MM.1S (cell line): ENCODE measurements around the gene TEK.

Experiments used
- DNase-seq: peaks from one replicate; pipeline ENCODE4 v3.0.0-alpha.2; 2015
- H2AFZ ChIP-seq: fragments of 300-600 bp; sonication (generic); 2 replicates; pipeline ENCODE4 v1.6.0; 2016; ENCODE audit warnings: antibody characterized with exemption, low read length
- H3F3A ChIP-seq: fragments of 300-600 bp; sonication (generic); 2 replicates; pipeline ENCODE4 v1.6.1; 2016; ENCODE audit warnings: mild to moderate bottlenecking, antibody characterized with exemption, low read length, moderate library complexity, mixed read lengths; ENCODE audit not compliant: insufficient read depth
- H3K27ac ChIP-seq: fragments of 300-600 bp; sonication (generic); 2 replicates; pipeline ENCODE4 v1.5.1; 2016; ENCODE audit warnings: mild to moderate bottlenecking, low read length
- H3K27me3 ChIP-seq: fragments of 300-600 bp; sonication (generic); replicated peaks from 2 replicates; pipeline ENCODE4 v1.6.0; 2016; ENCODE audit warnings: low read length; ENCODE audit not compliant: insufficient read depth
- H3K36me3 ChIP-seq: fragments of 300-600 bp; sonication (generic); replicated peaks from 2 replicates; pipeline ENCODE4 v1.6.1; 2016; ENCODE audit warnings: mild to moderate bottlenecking, low read length, mixed read lengths; ENCODE audit not compliant: insufficient read depth
- H3K4me1 ChIP-seq: fragments of 300-600 bp; sonication (generic); 2 replicates; pipeline ENCODE4 v1.6.1; 2016; ENCODE audit warnings: low read length, mixed read lengths
- H3K4me2 ChIP-seq: fragments of 300-600 bp; sonication (generic); 2 replicates; pipeline ENCODE4 v1.6.0; 2016; ENCODE audit warnings: low read depth, low read length
- H3K4me3 ChIP-seq: fragments of 300-600 bp; sonication (generic); 2 replicates; pipeline ENCODE4 v1.5.1; 2016; ENCODE audit warnings: low read length, mixed read lengths
- H3K79me2 ChIP-seq: fragments of 300-600 bp; sonication (generic); 2 replicates; pipeline ENCODE4 v1.6.1; 2016; ENCODE audit warnings: mixed run types, low read length, mixed read lengths
- H3K9ac ChIP-seq: fragments of 300-600 bp; sonication (generic); 2 replicates; pipeline ENCODE4 v1.6.1; 2016; ENCODE audit warnings: low read length, mixed read lengths
- H3K9me2 ChIP-seq: fragments of 300-600 bp; sonication (generic); replicated peaks from 2 replicates; pipeline ENCODE4 v1.6.1; 2016; ENCODE audit warnings: mild to moderate bottlenecking, low read length, mixed read lengths; ENCODE audit not compliant: insufficient read depth
- H3K9me3 ChIP-seq: fragments of 300-600 bp; sonication (generic); replicated peaks from 2 replicates; pipeline ENCODE4 v1.6.1; 2016; ENCODE audit warnings: mild to moderate bottlenecking, low read length, mixed read lengths; ENCODE audit not compliant: insufficient read depth
- H4K20me1 ChIP-seq: fragments of 300-600 bp; sonication (generic); 2 replicates; pipeline ENCODE4 v1.6.1; 2016; ENCODE audit warnings: mild to moderate bottlenecking, low read length, moderate library complexity, mixed read lengths; ENCODE audit not compliant: insufficient read depth
- EZH2 ChIP-seq: fragments of 300-600 bp; sonication (generic); optimal IDR thresholded peaks from 2 replicates; pipeline ENCODE3; 2017; ENCODE audit warnings: low read depth, mild to moderate bottlenecking, antibody characterized with exemption, low read length, mixed read lengths
- EZH2phosphoT487 ChIP-seq: fragments of 300-600 bp; sonication (generic); IDR thresholded peaks from 2 replicates; pipeline ENCODE4 v1.6.1; 2018; ENCODE audit warnings: antibody characterized with exemption, low read length
- TF ChIP-seq, protein P1 (sequence below): fragments of 300-600 bp; sonication (generic); IDR thresholded peaks from 2 replicates; pipeline ENCODE4 v1.5.1; 2016; ENCODE audit warnings: antibody characterized with exemption, low read length, mixed read lengths

The TEK gene

DNA sequence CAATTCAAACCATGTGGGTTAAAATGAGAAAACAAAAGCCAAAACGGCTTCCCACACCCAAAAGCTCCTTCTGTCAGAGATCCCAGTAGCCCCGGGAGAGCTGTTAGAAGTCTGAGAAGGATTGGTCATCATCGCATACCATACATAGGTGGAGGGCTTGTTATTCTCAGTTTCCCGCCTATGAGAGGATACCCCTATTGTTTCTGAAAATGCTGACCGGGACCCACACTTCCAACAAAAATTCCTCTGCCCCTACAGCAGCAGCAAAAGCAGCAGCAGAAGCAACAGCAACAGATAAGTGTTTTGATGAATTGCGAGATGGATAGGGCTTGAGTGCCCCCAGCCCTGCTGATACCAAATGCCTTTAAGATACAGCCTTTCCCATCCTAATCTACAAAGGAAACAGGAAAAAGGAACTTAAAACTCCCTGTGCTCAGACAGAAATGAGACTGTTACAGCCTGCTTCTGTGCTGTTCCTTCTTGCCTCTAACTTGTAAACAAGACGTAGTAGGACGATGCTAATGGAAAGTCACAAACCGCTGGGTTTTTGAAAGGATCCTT, at the start of gene TEK:
TEK (plus strand) TSS at position 245 of the 561 bp plus-strand sequence. CDS start 366 bp downstream, outside the sequence.
- Histone ChIP-seq H3K4me1 (no peaks in the 10 kb centered on the region), H3K9ac (no peak within 1 kb of the TSS)

DNA sequence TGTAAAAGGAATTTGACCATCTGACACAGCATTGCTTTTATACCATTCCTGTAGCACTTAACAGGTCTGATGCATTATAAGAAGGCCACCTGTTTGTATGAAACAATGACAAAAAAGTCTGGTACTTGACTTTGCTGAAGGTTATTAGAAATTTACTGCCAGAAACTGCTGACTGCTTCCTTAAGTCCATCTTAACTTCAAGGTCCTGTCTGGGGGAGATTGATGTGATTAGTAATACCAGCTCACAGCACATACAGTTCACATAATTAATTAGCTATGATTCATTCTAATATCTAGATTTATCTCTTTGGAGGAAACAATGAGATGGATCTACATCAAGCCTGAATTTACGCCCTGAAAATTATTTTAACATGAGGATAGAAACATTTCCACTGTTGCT, 49.6 kb upstream of the TEK start:
- H3K36me3 ChIP-seq, result no peaks in the 10 kb centered on the region
- TF ChIP-seq EZH2phosphoT487 (no peak), EZH2 (no peak)
- TF ChIP-seq, protein P1, sequence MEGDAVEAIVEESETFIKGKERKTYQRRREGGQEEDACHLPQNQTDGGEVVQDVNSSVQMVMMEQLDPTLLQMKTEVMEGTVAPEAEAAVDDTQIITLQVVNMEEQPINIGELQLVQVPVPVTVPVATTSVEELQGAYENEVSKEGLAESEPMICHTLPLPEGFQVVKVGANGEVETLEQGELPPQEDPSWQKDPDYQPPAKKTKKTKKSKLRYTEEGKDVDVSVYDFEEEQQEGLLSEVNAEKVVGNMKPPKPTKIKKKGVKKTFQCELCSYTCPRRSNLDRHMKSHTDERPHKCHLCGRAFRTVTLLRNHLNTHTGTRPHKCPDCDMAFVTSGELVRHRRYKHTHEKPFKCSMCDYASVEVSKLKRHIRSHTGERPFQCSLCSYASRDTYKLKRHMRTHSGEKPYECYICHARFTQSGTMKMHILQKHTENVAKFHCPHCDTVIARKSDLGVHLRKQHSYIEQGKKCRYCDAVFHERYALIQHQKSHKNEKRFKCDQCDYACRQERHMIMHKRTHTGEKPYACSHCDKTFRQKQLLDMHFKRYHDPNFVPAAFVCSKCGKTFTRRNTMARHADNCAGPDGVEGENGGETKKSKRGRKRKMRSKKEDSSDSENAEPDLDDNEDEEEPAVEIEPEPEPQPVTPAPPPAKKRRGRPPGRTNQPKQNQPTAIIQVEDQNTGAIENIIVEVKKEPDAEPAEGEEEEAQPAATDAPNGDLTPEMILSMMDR, result no peak
- no peak overlapping the region for H3K27ac ChIP-seq
- no peaks in the 10 kb centered on the region for H3K79me2 ChIP-seq
- no peaks in the 10 kb centered on the region for H3K9me2 ChIP-seq
- H3K4me3 ChIP-seq, result no peak overlapping the region
- no peaks in the 10 kb centered on the region for H4K20me1 ChIP-seq
- no peaks in the 10 kb centered on the region for H3K27me3 ChIP-seq
- H3K4me2 ChIP-seq, result no peak overlapping the region
- H3K4me1 ChIP-seq, result no peaks in the 10 kb centered on the region
- no peak overlapping the region for H3K9ac ChIP-seq
- DNase-seq, result no peak
- no peak overlapping the region for H2AFZ ChIP-seq
- no peaks in the 10 kb centered on the region for H3K9me3 ChIP-seq
- H3F3A ChIP-seq, result no peaks in the 10 kb centered on the region

More for the DNA sequence above, at the start of gene TEK:
- no peaks in the 10 kb centered on the region for H3F3A ChIP-seq
- H3K9me2 ChIP-seq, result no peaks in the 10 kb centered on the region
- no peaks in the 10 kb centered on the region for H3K36me3 ChIP-seq
- TF ChIP-seq EZH2, result no peak
- TF ChIP-seq, protein P1, result no peak
- no peak for TF ChIP-seq EZH2phosphoT487
- no peaks in the 10 kb centered on the region for H3K79me2 ChIP-seq
- no peak within 1 kb of the TSS for H2AFZ ChIP-seq
- H3K27me3 ChIP-seq, result no peaks in the 10 kb centered on the region
- H3K9me3 ChIP-seq, result no peaks in the 10 kb centered on the region
- DNase-seq, result no peak
- H3K4me3 ChIP-seq, result no peak within 1 kb of the TSS
- H3K27ac ChIP-seq, result no peak within 1 kb of the TSS
- no peaks in the 10 kb centered on the region for H4K20me1 ChIP-seq
- no peak within 1 kb of the TSS for H3K4me2 ChIP-seq

DNA sequence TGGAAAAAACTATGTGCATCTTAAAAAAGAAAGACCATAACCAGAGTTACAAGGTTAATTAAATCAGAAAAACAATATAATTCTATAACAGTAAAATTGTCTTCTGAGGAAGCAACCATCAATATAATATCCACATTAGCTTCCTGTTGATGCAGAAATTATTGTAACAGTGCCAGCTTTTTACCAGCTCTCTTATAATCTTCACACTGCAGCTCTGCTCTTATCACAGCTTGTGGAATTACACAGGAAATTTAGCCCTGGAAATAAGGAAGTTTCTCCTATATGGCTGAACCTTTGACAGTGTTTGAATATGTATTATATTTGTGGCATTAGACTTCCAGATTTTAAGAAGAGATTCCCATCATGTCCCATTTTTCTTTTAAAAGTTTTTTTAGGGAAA, 49.1 kb upstream of the TEK start:
- Histone ChIP-seq H3F3A (no peaks in the 10 kb centered on the region), H4K20me1 (no peaks in the 10 kb centered on the region), H3K27me3 (no peaks in the 10 kb centered on the region), H3K4me3 (no peak overlapping the region), H2AFZ (no peak overlapping the region), H3K79me2 (no peaks in the 10 kb centered on the region), H3K27ac (no peak overlapping the region), H3K4me2 (no peak overlapping the region), H3K4me1 (no peaks in the 10 kb centered on the region), H3K9me2 (no peaks in the 10 kb centered on the region), H3K9me3 (no peaks in the 10 kb centered on the region), H3K36me3 (no peaks in the 10 kb centered on the region), H3K9ac (no peak overlapping the region)
- no peak for DNase-seq
- TF ChIP-seq EZH2phosphoT487 (no peak), EZH2 (no peak)
- TF ChIP-seq, protein P1, result no peak
